Epithelial cell of esophagus (primary cell): Measurements from ENCODE around the gene CACNA2D2.
A peak's percentile ranks its signal among the peaks of the same experiment; 100 is the strongest.

ENCODE experiments used
- DNase-seq: peaks from one replicate; pipeline ENCODE4 v3.0.0; 2010; ENCODE audit warnings: low read depth
- H3K4me3 ChIP-seq: 2 replicates; pipeline ENCODE4 v1.5.1; 2011; ENCODE audit warnings: mild to moderate bottlenecking, low read length, control low read depth
- CTCF ChIP-seq: IDR thresholded peaks from 2 replicates; pipeline ENCODE4 v1.5.1; 2011; ENCODE audit warnings: low read depth, mild to moderate bottlenecking, low read length, control low read depth, inconsistent platforms; ENCODE audit not compliant: insufficient read depth; ENCODE audit errors: missing control alignments

Gene CACNA2D2

GRCh38 chr3:50503504-50504342, at the start of gene CACNA2D2:
TSS of gene CACNA2D2 (minus strand) at chr3:50503634. CDS start at chr3:50503423, 211 bp downstream.
- DNase-seq, result peak; percentile 50
- H3K4me3 ChIP-seq, result no peak within 1 kb of the TSS
- no peak for TF ChIP-seq CTCF

GRCh38 chr3:50552598-50552997, 49.2 kb upstream of the CACNA2D2 start:
- no peak for TF ChIP-seq CTCF
- no peak for DNase-seq
- H3K4me3 ChIP-seq, result no peak overlapping the region

GRCh38 chr3:50551681-50552435, 48.4 kb upstream of the CACNA2D2 start:
- peak; percentile 20 for TF ChIP-seq CTCF
- H3K4me3 ChIP-seq, result no peak overlapping the region

GRCh38 chr3:50551054-50551659, 47.7 kb upstream of the CACNA2D2 start:
- TF ChIP-seq CTCF, result no peak
- H3K4me3 ChIP-seq, result no peak overlapping the region
- DNase-seq, result peak; percentile 19

More at GRCh38 chr3:50551681-50552435, 48.4 kb upstream of the CACNA2D2 start:
- peak; percentile 13 for DNase-seq

- TF ChIP-seq CTCF, result peak; percentile 74
- DNase-seq, result peak; percentile 43
- no peak overlapping the region for H3K4me3 ChIP-seq
Observed at GRCh38 chr3:50550079-50550736, 46.8 kb upstream of the CACNA2D2 start.

- TF ChIP-seq CTCF, result no peak
- H3K4me3 ChIP-seq, result no peak overlapping the region
- DNase-seq, result peak; percentile 8
Observed at GRCh38 chr3:50549226-50549625, 45.8 kb upstream of the CACNA2D2 start.
